HG02885 (cell line): ENCODE measurements around the gene FAM210A.
"Not testable (repeated sequence)": the region's sequence is repeated elsewhere in the genome, so short reads cannot be mapped to it uniquely, and the experiment has no call there.

Experiments
- ATAC-seq: cut with Tn5 transposase; IDR thresholded peaks from one replicate; pipeline ENCODE4 v1.9.1; 2021; ENCODE audit warnings: mild to moderate bottlenecking; ENCODE audit not compliant: unreplicated experiment, poor library complexity

FAM210A gene

GRCh38 chr18:13710414-13710831 is 15.9 kb downstream of the FAM210A start:
- ATAC-seq: no peak

DNA sequence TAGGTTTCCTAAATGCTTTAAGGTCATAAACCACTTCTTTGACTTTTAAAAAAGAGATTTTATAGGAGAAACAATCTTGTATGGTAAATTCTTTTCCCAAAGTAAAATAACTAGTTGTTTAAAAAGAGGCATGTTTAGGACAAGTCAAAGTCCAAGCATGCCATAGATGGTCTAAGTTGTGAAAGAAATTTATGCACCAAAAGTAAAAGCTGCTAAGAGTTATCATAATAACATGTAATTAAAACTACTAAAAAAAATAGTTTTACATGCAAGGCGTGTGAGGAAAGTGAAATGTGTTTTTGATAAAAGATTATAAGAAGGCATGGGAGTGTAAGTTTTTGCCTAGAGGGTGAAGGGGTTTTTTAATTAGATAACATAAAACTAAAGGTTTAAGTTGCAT is 22.5 kb downstream of the FAM210A start:
- ATAC-seq: no peak

DNA sequence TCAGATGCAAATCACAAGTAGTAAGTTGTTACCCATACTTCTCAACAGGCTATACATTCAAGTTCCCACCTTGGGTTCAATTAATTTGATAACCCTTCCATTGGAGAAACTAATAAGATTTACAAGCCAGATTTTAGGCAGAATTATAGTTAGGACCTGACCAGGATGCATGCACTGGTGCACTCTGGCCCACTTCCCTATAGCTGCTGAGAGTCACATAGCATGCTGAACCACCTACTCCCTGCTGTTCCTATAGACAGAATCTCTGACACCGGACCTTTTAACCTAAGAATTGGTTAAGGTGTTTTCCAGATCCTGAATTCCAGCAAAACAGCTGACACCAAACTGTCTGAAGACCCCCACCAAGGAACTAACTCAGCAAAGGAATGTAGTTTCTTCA is 26.2 kb downstream of the FAM210A start:
- ATAC-seq: no peak

DNA sequence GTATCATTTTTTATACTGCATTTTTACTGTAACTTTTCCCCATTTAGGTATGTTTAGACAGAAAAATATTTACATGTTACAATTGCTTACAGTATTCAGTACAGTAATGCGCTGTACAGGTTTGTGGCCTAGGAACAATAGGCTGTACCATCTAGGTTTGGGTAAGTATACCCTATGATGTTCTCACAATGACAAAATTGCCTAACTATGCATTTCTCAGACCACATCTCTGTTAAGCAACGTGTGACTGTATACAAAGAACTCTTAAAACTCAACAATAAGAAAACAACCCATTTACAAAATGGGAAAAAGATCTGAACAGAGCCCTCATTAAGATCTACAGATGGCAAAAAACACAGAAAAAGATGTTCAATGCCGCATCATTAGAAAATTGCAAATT is 29.4 kb downstream of the FAM210A start:
- ATAC-seq: no peak

- not testable (repeated sequence) for ATAC-seq
Observed at GRCh38 chr18:13695337-13695736, 31.0 kb downstream of the FAM210A start.

- not testable (repeated sequence) for ATAC-seq
Observed at GRCh38 chr18:13690060-13690459, 36.3 kb downstream of the FAM210A start.

GRCh38 chr18:13688191-13689136 is 37.9 kb downstream of the FAM210A start:
- no peak for ATAC-seq

DNA sequence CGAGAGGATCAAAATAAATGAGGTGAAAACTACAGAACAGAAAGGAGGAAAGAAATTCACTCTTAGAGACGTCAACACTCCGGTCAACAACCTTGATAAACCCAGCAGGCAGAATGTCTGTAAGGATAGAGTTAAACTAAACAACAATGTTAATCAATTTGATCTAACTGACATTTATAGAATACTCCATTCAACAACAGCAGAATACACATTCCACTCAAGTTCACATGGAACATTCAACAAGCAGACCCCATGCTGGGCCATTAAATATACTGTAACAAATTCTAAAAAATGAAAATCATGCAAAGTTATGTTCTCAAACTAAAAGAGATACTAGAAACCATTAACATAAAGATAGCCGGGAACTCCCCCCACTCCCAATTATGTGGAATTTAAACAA is 41.8 kb downstream of the FAM210A start:
- no peak for ATAC-seq

GRCh38 chr18:13681701-13682100 is 44.7 kb downstream of the FAM210A start:
- no peak for ATAC-seq

- no peak for ATAC-seq
Observed at GRCh38 chr18:13680612-13681011, 45.7 kb downstream of the FAM210A start.

DNA sequence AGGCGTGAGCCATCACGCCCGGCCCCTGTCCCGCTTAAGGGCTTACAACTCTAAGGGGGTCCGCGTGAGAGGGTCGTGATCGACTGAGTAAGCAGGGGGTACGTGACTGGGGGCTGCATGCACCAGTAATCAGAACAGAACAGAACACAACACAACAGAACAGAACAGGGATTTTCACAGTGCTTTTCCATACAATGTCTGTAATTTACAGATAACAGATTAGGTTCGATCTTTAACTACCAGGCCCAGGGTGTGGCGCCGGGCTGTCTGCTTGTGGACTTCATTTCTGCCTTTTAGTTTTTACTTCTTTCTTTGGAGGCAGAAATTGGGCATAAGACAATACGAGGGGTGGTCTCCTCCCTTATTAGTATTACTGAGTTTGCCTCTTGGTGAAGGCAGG is 49.0 kb downstream of the FAM210A start:
- not testable (repeated sequence) for ATAC-seq

DNA sequence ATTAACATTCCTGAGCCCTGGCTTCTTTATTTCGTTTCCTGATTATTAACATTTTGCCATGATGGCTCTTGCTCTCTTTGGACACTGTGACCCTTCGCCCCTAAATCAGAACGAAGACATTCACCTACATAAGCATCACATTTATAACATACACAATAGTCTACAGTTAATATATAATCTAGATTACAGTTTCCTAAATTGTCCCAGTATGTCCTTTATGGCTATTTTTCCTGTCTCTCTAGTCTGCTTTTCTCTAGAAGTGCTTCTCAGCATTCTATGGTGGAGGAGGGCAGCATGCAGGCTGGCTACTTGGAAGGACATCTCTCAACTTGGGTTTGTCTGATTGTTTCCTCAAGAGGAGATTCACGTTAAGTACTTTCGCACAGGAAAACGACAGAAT is 49.9 kb downstream of the FAM210A start:
- no peak for ATAC-seq

- ATAC-seq: no peak
Observed at GRCh38 chr18:13672657-13673056, 53.7 kb downstream of the FAM210A start.

- ATAC-seq: no peak
Observed at GRCh38 chr18:13661779-13662256, 64.5 kb downstream of the FAM210A start.

DNA sequence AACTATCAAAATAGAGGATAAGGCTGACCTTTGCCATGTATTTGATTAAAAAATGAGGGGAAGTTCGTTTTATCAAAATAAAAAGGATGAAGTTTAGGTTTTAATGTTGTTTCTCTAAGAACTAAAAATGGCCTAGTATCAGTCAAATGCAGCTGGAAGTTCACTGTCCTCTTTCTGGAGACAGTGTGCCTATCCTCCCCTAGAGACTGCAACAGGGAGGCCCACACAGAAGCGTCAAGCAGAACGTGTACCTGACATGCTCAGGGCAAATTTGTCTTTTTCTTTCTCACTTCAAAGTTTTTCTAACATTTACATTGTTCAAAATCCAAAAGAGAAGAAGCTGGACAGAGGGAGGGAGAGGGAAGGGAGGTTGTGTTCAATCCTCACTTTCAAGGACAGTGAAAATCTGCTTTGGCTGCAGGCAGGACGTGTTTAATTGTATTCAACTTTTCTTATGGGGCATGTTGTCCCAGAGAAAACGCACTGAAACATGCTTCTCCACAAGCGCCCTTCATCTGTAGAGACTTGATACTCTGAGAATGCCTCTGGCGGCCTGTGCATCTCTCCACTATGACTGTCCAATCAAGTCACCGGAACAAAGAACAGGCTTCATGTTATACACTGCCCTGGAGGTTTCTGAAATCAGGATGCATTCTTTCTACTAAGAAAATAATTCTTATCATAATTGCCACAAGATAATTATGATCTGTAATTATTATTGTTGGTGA is 65.1 kb downstream of the FAM210A start:
- no peak for ATAC-seq

- no peak for ATAC-seq
Observed at GRCh38 chr18:13660510-13660909, 65.8 kb downstream of the FAM210A start.

- ATAC-seq: no peak
Observed at GRCh38 chr18:13658436-13659204, 67.7 kb downstream of the FAM210A start.

DNA sequence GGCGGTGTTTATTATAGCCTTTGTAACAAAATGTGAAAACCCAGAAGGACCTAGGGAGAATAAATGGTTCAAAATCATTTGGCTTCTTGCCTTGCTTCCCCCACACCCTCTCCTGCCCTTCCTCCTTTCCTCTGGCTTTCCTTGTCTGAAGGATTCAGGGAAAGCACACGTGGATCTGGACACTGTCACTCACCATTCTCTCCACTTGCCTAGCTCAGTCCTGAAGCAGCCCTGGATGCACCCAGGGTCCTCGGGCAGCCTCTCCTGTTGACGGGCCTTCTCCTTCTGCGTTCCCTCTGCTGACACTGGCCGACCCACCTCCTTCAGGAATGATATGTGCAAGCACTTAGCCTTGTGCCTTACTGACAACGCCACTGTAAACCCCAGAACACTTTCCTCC is 68.4 kb downstream of the FAM210A start:
- ATAC-seq: no peak

DNA sequence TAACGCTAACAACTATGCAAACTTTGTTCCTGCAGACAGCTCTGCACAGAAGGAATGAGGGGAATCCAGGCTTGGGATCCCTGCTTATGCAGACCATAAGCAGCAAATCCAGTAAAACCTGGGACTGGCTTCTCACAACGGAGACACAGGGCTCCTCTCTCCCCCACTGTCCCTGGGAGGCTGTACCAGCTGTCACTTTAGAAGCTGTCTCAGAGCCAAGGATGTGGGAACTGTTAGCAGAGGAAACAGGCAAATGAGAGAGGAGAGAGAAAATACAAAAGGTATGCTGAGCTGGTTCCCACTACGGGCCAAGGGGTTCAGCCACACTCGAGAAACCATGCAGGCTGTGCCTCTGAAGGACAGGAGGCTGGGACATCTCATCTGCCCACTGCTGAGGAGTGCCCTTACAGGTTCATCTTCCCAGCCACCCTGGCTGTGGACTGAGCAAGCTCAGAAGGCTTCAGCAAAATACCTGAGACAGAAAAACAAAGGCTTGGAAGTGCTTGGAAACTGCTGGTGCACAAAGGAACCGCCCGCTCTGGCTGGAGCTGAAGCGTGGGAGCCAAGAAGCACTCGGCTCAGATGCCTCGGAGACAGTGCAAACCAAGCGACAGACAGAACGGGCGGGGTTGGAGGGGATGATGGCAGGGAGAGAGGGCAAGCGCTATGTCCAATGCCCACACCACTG is 72.5 kb downstream of the FAM210A start:
- ATAC-seq: no peak
